GM12892 (cell line): ENCODE results near the gene SLC44A4.

Experiments
- POLR2A ChIP-seq: IDR thresholded peaks from 2 replicates; pipeline ENCODE4 v1.6.1; 2011; ENCODE audit warnings: low read depth, low read length, control low read depth
- POLR2AphosphoS5 ChIP-seq: IDR thresholded peaks from 2 replicates; pipeline ENCODE4 v1.6.1; 2011; ENCODE audit warnings: low read depth, low read length, control low read depth
- TAF1 ChIP-seq: IDR thresholded peaks from 2 replicates; pipeline ENCODE4 v1.6.1; 2011; ENCODE audit warnings: low read depth, mild to moderate bottlenecking, control low read depth, low read length, borderline replicate concordance

GRCh38 chr6:31903957-31904356, 25.2 kb upstream of the SLC44A4 start:
- TF ChIP-seq POLR2A (no peak), POLR2AphosphoS5 (no peak), TAF1 (no peak)
